ENCODE results near the gene CAPZB.
"Not testable (repeated sequence)": the region's sequence is repeated elsewhere in the genome, so short reads cannot be mapped to it uniquely, and the experiment has no call there.

Gene CAPZB

DNA sequence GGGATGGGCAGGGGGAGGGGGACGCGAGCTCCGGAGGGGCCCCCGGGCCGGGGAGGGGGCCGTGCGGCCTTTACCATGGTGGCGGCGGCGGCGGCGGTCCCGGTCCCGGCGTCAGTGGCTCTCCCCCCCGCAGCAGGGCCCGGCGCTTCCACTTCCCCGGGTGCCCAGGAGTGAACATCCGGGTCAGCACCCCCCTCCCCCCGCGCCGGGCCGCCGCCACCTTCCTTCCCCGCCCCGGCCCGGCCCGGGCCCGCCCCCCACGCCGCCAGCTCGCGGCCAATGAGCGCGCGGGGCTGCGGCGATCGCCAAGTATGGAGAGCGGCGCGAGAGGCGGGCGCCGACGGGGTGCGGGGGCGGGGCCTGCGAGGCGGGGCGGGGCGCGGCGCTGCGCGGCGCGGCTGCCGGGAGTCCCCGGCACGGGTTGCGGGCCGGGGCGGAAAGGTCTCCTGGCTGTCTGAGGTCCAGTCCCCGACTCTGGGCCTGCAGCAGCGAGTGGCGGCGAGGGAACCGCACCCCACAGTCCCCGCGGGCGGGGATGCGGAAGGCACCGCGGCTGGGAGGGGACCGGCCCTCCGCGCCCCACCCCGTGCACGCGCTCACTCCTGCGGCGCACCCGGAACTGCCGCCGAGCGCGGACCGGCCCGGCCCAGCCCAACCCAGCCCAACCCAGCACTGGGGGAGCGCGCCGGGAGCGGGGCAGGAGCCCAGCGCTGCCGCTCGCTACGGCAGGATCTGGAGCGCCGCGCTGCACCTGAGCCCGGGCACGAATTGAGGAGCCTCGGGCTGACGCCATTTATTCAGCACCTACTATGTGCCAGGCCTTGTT lies at the start of gene CAPZB:
Gene CAPZB (minus strand): TSS at position 178 of the 826 bp plus-strand sequence. CDS start 101 bp downstream, at position 77.
- no peaks in the 10 kb centered on the region for H3K27me3 ChIP-seq (ENCODE audit: control insufficient read depth, insufficient read depth, low read length)
- H3K4me3 ChIP-seq (ENCODE audit: low read depth, low read length), result peak within 1 kb of the TSS; percentile 96

DNA sequence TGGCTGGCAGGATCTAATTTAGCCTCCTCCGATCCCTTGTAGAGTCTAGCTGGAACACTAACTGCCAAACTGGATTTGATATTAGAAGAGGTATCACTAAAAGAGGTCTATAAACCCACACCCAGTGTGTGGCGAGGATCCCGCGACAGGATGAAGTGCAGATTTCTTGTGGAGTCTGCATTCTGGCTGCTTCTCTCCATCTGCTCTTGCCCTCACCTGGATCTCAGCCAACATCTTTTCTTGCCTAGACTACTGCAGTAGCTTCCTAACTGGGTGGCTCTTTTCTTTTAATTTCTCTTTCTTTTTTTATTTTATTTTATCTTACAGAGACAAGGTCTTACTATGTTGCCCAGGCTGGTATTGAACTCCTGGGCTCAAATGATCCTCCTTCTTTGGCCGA lies 48.9 kb upstream of the CAPZB start:
- H3K9ac ChIP-seq (ENCODE audit: low read depth, low read length), result no peak overlapping the region
- no peaks in the 10 kb centered on the region for H3K27me3 ChIP-seq (ENCODE audit: control insufficient read depth, insufficient read depth, low read length)

More for the DNA sequence above, at the start of gene CAPZB:
- Histone ChIP-seq H3K9me3 (ENCODE audit: control insufficient read depth, insufficient read depth, low read length) (no peaks in the 10 kb centered on the region), H3K9ac (ENCODE audit: low read depth, low read length) (peak within 1 kb of the TSS; percentile 95), H3K36me3 (ENCODE audit: control insufficient read depth, insufficient read depth, low read length) (no peaks in the 10 kb centered on the region), H3K4me1 (ENCODE audit: control insufficient read depth, insufficient read depth, low read length) (peaks cover 28% of the 10 kb centered on the region)

DNA sequence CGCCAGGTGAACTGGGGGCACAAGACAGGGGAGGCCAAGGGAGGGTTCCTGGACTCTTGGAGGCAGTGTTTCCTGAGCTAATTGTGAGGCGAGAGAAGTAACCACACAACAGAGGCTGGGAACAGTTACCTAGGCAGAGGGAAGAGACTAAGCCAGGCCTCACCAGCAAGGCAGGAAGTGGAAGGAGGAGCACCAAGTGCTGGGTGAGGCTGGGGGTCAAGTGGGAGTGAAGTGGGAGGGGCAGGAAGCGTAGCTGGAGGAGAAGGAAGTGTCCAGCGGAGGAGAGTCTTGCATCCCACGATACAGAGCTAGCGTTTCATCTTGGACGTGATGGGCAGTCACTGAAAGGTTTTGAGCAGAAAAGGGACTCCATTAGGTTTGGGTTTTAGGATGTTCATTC lies 48.3 kb upstream of the CAPZB start:
- Histone ChIP-seq H3K36me3 (ENCODE audit: control insufficient read depth, insufficient read depth, low read length) (no peaks in the 10 kb centered on the region), H3K4me3 (ENCODE audit: low read depth, low read length) (no peak overlapping the region), H3K9me3 (ENCODE audit: control insufficient read depth, insufficient read depth, low read length) (no peaks in the 10 kb centered on the region), H3K27me3 (ENCODE audit: control insufficient read depth, insufficient read depth, low read length) (no peaks in the 10 kb centered on the region), H3K9ac (ENCODE audit: low read depth, low read length) (no peak overlapping the region), H3K4me1 (ENCODE audit: control insufficient read depth, insufficient read depth, low read length) (no peaks in the 10 kb centered on the region)

More for the DNA sequence above, 48.9 kb upstream of the CAPZB start:
- Histone ChIP-seq H3K4me3 (ENCODE audit: low read depth, low read length) (no peak overlapping the region), H3K9me3 (ENCODE audit: control insufficient read depth, insufficient read depth, low read length) (no peaks in the 10 kb centered on the region), H3K36me3 (ENCODE audit: control insufficient read depth, insufficient read depth, low read length) (no peaks in the 10 kb centered on the region), H3K4me1 (ENCODE audit: control insufficient read depth, insufficient read depth, low read length) (no peaks in the 10 kb centered on the region)

DNA sequence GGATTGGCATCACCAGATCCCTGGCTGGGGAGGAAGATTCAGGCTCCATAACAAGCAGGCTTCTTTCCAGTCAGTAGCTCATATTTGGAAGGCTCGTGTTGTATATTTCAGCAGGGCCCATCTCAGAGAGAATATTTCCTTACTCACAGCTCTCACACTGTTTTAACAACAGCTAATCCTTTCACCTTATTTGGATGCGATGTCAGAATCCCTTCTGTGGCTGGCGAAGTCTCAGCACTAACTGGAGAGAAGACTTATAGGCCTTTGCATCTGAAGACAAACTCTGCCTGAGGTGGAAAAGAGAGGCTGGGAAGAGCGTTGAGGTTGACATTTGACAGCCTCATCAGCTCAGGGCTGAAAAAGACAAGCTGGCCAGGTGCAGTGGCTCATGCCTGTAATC lies 47.2 kb upstream of the CAPZB start:
- H3K9me3 ChIP-seq (ENCODE audit: control insufficient read depth, insufficient read depth, low read length), result no peaks in the 10 kb centered on the region
- no peaks in the 10 kb centered on the region for H3K4me1 ChIP-seq (ENCODE audit: control insufficient read depth, insufficient read depth, low read length)
- H3K27me3 ChIP-seq (ENCODE audit: control insufficient read depth, insufficient read depth, low read length), result no peaks in the 10 kb centered on the region
- H3K9ac ChIP-seq (ENCODE audit: low read depth, low read length), result no peak overlapping the region
- H3K36me3 ChIP-seq (ENCODE audit: control insufficient read depth, insufficient read depth, low read length), result no peaks in the 10 kb centered on the region
- H3K4me3 ChIP-seq (ENCODE audit: low read depth, low read length), result no peak overlapping the region

DNA sequence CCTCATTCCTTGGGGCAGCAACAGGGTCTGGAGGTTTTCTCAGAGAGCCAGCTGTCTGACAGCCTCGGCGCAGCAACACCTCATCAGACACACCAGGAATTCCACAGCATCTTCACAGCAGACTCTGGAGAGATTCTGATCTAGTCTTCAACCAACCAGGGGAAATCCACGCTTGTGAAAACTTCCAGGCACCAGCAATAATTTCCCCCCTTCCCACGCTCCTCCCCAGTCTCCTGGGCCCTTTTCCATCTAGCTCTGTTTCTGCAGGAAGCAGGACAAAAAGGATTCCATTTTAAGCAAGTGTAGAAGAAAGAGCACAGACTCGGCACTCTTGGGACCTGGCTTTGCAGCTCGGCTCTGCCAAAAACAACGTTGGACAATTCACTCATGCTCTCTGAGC lies 44.3 kb upstream of the CAPZB start:
- Histone ChIP-seq H3K4me3 (ENCODE audit: low read depth, low read length) (no peak overlapping the region), H3K9me3 (ENCODE audit: control insufficient read depth, insufficient read depth, low read length) (no peaks in the 10 kb centered on the region), H3K27me3 (ENCODE audit: control insufficient read depth, insufficient read depth, low read length) (no peaks in the 10 kb centered on the region), H3K9ac (ENCODE audit: low read depth, low read length) (no peak overlapping the region), H3K36me3 (ENCODE audit: control insufficient read depth, insufficient read depth, low read length) (no peaks in the 10 kb centered on the region), H3K4me1 (ENCODE audit: control insufficient read depth, insufficient read depth, low read length) (no peaks in the 10 kb centered on the region)

DNA sequence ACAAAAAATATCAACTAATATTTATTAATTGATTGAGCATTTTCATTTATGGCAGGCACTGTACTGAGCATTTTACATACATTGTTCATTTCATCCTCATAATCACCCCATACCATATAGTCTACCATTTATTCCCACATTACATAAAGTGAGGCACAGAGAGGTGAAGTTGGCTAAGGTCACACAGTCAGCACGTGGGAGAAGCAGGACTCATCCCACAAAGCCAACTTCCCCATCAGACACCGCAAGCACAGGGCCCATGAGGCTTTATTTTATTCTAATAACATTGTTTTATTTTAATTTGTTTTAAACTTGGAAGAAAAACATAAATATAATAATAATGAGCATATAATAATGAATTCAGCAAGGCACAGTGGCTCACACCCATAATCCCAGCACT lies 43.1 kb upstream of the CAPZB start:
- H3K27me3 ChIP-seq (ENCODE audit: control insufficient read depth, insufficient read depth, low read length), result no peaks in the 10 kb centered on the region

DNA sequence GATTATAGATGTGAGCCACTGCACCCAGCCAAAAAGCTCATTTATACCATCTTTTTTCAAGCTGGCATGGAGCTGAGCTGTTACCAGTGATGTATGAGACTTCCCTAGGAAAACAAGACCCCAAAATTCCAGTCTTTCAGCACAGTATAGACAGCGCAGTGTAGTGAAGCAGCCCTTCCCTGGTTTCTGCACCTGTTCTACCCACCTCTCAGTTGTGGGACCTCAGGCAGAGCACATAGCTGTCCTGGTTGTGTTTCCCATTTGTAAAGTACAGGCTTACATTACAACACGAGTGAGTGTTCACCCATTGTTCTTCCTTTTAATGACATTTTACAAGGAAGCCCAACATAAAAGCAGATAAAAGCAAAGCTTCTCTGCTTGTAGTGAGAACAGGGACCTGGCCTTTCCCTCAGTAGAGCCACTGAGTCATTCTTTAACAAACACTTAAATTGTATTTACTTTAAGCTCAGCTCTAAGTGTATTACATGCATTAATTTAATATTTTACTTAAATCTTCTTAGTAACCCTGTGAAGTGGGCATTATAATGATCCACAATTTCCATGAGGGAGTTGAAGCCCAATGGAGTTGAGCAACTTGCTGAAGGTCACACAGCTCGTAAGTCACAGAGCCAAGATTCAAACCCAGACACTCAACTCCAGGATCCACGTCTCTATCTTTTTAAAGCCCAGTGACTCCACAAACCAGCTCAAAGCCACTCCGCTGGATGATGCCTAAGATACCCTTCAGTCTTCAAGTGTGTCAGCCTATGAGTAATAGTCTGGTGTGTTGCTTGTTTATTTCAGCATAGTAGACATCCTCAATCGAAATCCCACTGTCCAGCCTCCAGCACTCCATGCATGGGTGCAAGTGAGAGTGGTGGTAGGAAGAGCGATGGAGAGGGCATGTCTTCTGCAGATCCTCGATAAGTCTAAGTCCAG lies 40.5 kb upstream of the CAPZB start:
- Histone ChIP-seq H3K9me3 (ENCODE audit: control insufficient read depth, insufficient read depth, low read length) (no peaks in the 10 kb centered on the region), H3K9ac (ENCODE audit: low read depth, low read length) (no peak overlapping the region), H3K27me3 (ENCODE audit: control insufficient read depth, insufficient read depth, low read length) (no peaks in the 10 kb centered on the region), H3K36me3 (ENCODE audit: control insufficient read depth, insufficient read depth, low read length) (no peaks in the 10 kb centered on the region), H3K4me3 (ENCODE audit: low read depth, low read length) (no peak overlapping the region), H3K4me1 (ENCODE audit: control insufficient read depth, insufficient read depth, low read length) (no peaks in the 10 kb centered on the region)

More for the DNA sequence above, 43.1 kb upstream of the CAPZB start:
- Histone ChIP-seq H3K9ac (ENCODE audit: low read depth, low read length) (no peak overlapping the region), H3K9me3 (ENCODE audit: control insufficient read depth, insufficient read depth, low read length) (no peaks in the 10 kb centered on the region), H3K36me3 (ENCODE audit: control insufficient read depth, insufficient read depth, low read length) (no peaks in the 10 kb centered on the region), H3K4me1 (ENCODE audit: control insufficient read depth, insufficient read depth, low read length) (no peaks in the 10 kb centered on the region), H3K4me3 (ENCODE audit: low read depth, low read length) (no peak overlapping the region)

DNA sequence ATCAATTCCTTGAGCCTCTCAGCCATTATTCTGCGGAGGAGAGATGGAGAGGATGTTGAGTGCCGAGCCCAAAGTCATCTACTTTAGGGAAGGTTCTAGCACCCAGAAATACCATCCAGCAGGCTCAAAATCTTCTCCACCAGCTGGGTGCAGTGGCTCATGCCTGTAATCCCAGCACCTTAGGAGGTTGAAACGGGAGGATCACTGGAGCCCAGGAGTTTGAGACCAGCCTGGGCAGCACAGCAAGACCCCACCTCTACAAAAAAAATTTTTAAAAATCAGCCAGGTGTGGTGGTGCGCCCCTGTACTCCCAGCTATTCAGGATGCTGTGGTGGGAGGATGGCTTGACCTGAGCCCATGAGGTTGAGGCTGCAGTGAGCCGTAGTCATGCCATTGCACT lies 39.5 kb upstream of the CAPZB start:
- Histone ChIP-seq H3K27me3 (ENCODE audit: control insufficient read depth, insufficient read depth, low read length) (no peaks in the 10 kb centered on the region), H3K9me3 (ENCODE audit: control insufficient read depth, insufficient read depth, low read length) (no peaks in the 10 kb centered on the region), H3K9ac (ENCODE audit: low read depth, low read length) (no peak overlapping the region), H3K4me1 (ENCODE audit: control insufficient read depth, insufficient read depth, low read length) (no peaks in the 10 kb centered on the region), H3K4me3 (ENCODE audit: low read depth, low read length) (no peak overlapping the region), H3K36me3 (ENCODE audit: control insufficient read depth, insufficient read depth, low read length) (no peaks in the 10 kb centered on the region)

DNA sequence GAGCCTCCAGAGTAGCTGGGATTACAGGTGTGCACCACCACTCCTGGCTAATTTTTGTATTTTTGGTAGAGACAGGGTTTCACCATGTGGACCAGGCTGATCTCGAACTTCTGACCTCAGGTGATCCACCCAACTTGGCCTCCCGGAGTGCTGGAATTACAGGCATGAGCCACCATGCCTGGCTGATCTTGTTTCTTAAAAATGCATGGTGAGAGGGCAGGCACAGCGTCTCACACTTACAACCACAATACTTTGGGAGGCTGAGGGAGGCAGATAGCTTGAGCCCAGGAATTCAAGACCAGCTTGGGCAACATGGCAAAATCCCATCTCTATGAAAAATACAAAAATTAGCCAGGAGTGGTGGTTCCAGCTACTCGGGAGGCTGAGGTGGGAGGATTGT lies 37.2 kb upstream of the CAPZB start:
- H3K4me3 ChIP-seq (ENCODE audit: low read depth, low read length); H3K36me3 ChIP-seq (ENCODE audit: control insufficient read depth, insufficient read depth, low read length); H3K27me3 ChIP-seq (ENCODE audit: control insufficient read depth, insufficient read depth, low read length); H3K9ac ChIP-seq (ENCODE audit: low read depth, low read length); H3K9me3 ChIP-seq (ENCODE audit: control insufficient read depth, insufficient read depth, low read length); H3K4me1 ChIP-seq (ENCODE audit: control insufficient read depth, insufficient read depth, low read length): not testable (repeated sequence)

DNA sequence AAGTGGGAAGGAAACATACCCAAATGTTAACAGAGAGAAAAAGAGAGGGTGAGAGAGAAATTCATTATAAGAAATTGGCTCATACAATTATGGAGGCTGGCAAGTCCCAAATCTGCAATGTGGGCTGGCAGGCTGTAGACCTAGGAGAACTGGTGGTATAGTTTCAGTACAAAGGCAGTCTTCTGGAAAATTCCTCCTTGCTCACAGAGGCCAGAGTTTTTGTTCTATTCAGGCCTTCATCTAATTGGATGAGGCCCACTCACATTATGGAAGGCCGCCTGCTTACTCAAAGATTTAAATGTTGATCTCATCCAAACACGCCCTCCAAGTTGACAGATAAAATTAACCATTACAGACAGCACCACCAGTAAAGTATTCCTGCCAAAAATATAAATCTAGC lies 36.1 kb upstream of the CAPZB start:
- Histone ChIP-seq H3K27me3 (ENCODE audit: control insufficient read depth, insufficient read depth, low read length) (no peaks in the 10 kb centered on the region), H3K36me3 (ENCODE audit: control insufficient read depth, insufficient read depth, low read length) (no peaks in the 10 kb centered on the region), H3K9ac (ENCODE audit: low read depth, low read length) (no peak overlapping the region), H3K9me3 (ENCODE audit: control insufficient read depth, insufficient read depth, low read length) (no peaks in the 10 kb centered on the region), H3K4me3 (ENCODE audit: low read depth, low read length) (no peak overlapping the region), H3K4me1 (ENCODE audit: control insufficient read depth, insufficient read depth, low read length) (no peaks in the 10 kb centered on the region)

DNA sequence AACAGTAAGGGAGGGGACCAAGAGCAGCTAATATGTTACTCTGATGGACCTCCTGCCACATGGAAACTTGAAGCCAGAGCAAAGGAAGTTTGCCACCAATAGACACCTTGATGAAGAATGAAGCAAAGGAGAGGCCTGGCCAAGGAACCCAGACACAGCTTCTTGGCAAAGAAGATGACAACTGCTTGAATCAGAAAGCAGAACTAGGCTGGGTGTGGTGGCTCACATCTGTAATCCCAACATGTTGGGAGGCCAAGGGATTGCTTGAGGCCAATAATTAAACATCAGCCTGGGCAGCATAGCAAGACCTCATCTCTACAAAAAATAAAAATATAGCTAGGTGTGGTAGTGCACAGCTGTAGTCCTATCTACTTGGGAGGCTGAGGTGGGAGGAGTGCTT lies 31.7 kb upstream of the CAPZB start:
- H3K9me3 ChIP-seq (ENCODE audit: control insufficient read depth, insufficient read depth, low read length), result no peaks in the 10 kb centered on the region
- H3K27me3 ChIP-seq (ENCODE audit: control insufficient read depth, insufficient read depth, low read length), result no peaks in the 10 kb centered on the region
- H3K36me3 ChIP-seq (ENCODE audit: control insufficient read depth, insufficient read depth, low read length), result no peaks in the 10 kb centered on the region
- no peak overlapping the region for H3K9ac ChIP-seq (ENCODE audit: low read depth, low read length)
- H3K4me1 ChIP-seq (ENCODE audit: control insufficient read depth, insufficient read depth, low read length), result no peaks in the 10 kb centered on the region
- H3K4me3 ChIP-seq (ENCODE audit: low read depth, low read length), result no peak overlapping the region

DNA sequence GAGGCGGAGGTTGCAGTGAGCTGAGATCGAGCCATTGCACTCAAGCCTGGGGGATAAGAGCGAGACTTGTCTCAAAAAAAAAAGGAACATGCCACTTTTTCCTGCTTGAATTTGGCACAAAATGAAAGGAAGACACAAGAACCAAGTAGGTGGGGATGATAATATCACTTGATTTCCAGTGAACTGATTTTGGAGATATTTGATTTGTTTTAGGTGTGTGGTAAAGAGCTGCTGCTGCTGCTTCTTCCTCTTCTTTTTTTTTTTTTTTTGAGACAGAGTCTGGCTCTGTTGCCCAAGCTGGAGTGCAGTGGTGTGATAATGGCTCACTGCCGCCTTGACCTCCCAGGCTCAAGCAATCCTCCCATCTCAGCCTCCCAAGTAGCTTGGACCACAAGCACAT lies 29.9 kb upstream of the CAPZB start:
- H3K36me3 ChIP-seq (ENCODE audit: control insufficient read depth, insufficient read depth, low read length), result no peaks in the 10 kb centered on the region
- H3K4me3 ChIP-seq (ENCODE audit: low read depth, low read length), result no peak overlapping the region
- H3K9ac ChIP-seq (ENCODE audit: low read depth, low read length), result no peak overlapping the region
- no peaks in the 10 kb centered on the region for H3K27me3 ChIP-seq (ENCODE audit: control insufficient read depth, insufficient read depth, low read length)
- no peaks in the 10 kb centered on the region for H3K9me3 ChIP-seq (ENCODE audit: control insufficient read depth, insufficient read depth, low read length)
- no peaks in the 10 kb centered on the region for H3K4me1 ChIP-seq (ENCODE audit: control insufficient read depth, insufficient read depth, low read length)

Data from iPS-15b (cell line).